Keratinocyte (primary cell): ENCODE results near the gene OR10V1. TPM values are rescaled to one million over a fixed set of nuclear protein-coding genes. Genes with fewer than 3 reads are reported as not detected.
A peak's percentile ranks its signal among the peaks of the same experiment; 100 is the strongest.
"Not testable (repeated sequence)": the region's sequence is repeated elsewhere in the genome, so short reads cannot be mapped to it uniquely, and the experiment has no call there.

Experiments
- DNase-seq: peaks from one replicate; pipeline ENCODE4 v3.0.0-alpha.2; 2011; ENCODE audit warnings: low read depth, missing footprints, low spot score
- FAIRE-seq: peaks from 2 replicates; lab custom pipeline; 2011; peaks lifted over from hg19 to GRCh38; lab: Jason Lieb, UNC
- H2AFZ ChIP-seq: 2 replicates; pipeline ENCODE4 v1.6.0; 2012; ENCODE audit warnings: low read length, control low read depth, inconsistent platforms; ENCODE audit not compliant: control insufficient read depth
- H3K27ac ChIP-seq: 2 replicates; pipeline ENCODE4 v1.5.1; 2011; ENCODE audit warnings: low read length; ENCODE audit not compliant: control insufficient read depth, insufficient read depth
- H3K27me3 ChIP-seq: 3 replicates; pipeline ENCODE4 v1.6.0; 2011; ENCODE audit warnings: low read length; ENCODE audit not compliant: control insufficient read depth, insufficient read depth; ENCODE audit errors: extremely low read depth
- H3K36me3 ChIP-seq, 2 experiments: 2 replicates in 1 of 2; 3 replicates in 1 of 2; pipeline ENCODE4 v1.5.1; 2011; ENCODE audit warnings: low read length in 2 of 2, mild to moderate bottlenecking in 1 of 2; ENCODE audit not compliant: control insufficient read depth in 2 of 2, insufficient read depth in 2 of 2; ENCODE audit errors: extremely low read depth in 1 of 2
- H3K4me1 ChIP-seq: 3 replicates; pipeline ENCODE4 v1.5.1; 2011; ENCODE audit warnings: low read length; ENCODE audit not compliant: control insufficient read depth, insufficient read depth; ENCODE audit errors: extremely low read depth
- H3K4me2 ChIP-seq: 3 replicates; pipeline ENCODE4 v1.6.0; 2011; ENCODE audit warnings: low read depth, low read length; ENCODE audit not compliant: control insufficient read depth, insufficient read depth; ENCODE audit errors: extremely low read depth
- H3K4me3 ChIP-seq, 3 experiments: fragments of 200-600 bp in 1 of 3; sonication (generic) in 1 of 3; 2 replicates in 2 of 3; 3 replicates in 1 of 3; pipeline ENCODE4 v1.5.1; 2011 to 2016; ENCODE audit warnings: low read length in 3 of 3, mild to moderate bottlenecking in 3 of 3, control low read depth in 2 of 3, inconsistent platforms in 1 of 3, low read depth in 1 of 3, mixed read lengths in 1 of 3, mixed run types in 1 of 3, moderate library complexity in 1 of 3; ENCODE audit not compliant: control insufficient read depth in 2 of 3, insufficient read depth in 2 of 3; ENCODE audit errors: extremely low read depth in 1 of 3
- H3K79me2 ChIP-seq: 2 replicates; pipeline ENCODE4 v1.6.0; 2012; ENCODE audit warnings: low read length; ENCODE audit not compliant: control insufficient read depth, insufficient read depth
- H3K9ac ChIP-seq: 3 replicates; pipeline ENCODE4 v1.6.0; 2011; ENCODE audit warnings: low read length; ENCODE audit not compliant: control insufficient read depth, insufficient read depth; ENCODE audit errors: extremely low read depth
- H3K9me1 ChIP-seq: 3 replicates; pipeline ENCODE4 v1.6.0; 2011; ENCODE audit warnings: low read length; ENCODE audit not compliant: control insufficient read depth, insufficient read depth; ENCODE audit errors: extremely low read depth
- H3K9me3 ChIP-seq: 2 replicates; pipeline ENCODE4 v1.5.1; 2012; ENCODE audit warnings: low read depth, low read length; ENCODE audit not compliant: control insufficient read depth
- H4K20me1 ChIP-seq: 3 replicates; pipeline ENCODE4 v1.6.0; 2011; ENCODE audit warnings: low read length; ENCODE audit not compliant: control insufficient read depth, insufficient read depth; ENCODE audit errors: extremely low read depth
- CTCF ChIP-seq, 3 experiments: IDR thresholded peaks in 1 of 3; conservative IDR thresholded peaks in 1 of 3; optimal IDR thresholded peaks in 1 of 3; 2 replicates in 2 of 3; 3 replicates in 1 of 3; pipeline versions ENCODE3 to v1.5.1; 2011; ENCODE audit warnings: low read length in 3 of 3, mild to moderate bottlenecking in 3 of 3, moderate library complexity in 2 of 3, control low read depth in 1 of 3, inconsistent platforms in 1 of 3; ENCODE audit not compliant: insufficient read depth in 2 of 3; ENCODE audit errors: extremely low read depth in 1 of 3
- EZH2 ChIP-seq: IDR thresholded peaks from one replicate; pipeline ENCODE4 v1.6.1; 2012; ENCODE audit warnings: inconsistent platforms, mild to moderate bottlenecking, low read length, moderate library complexity
- dilution Hi-C: fragments of 300-500 bp; cut with MboI; formaldehyde crosslinking; loops from one replicate; pipeline ENCODE4 v1.7.0; 2020; ENCODE audit warnings: low sequenced_read_pairs; ENCODE audit not compliant: extremely low pct_ligation_motif_present
- polyA plus RNA-seq, 5 experiments: library from polyadenylated mRNA; depleted of rRNA in 3 of 5; stranded (reverse) in 3 of 5; stranded (forward) in 1 of 5; unstranded in 1 of 5; fragments of >200 nt; gene quantifications; 1 replicate in 1 of 5; 2 replicates in 3 of 5; 3 replicates in 1 of 5; pipeline versions ENCODE4 v1.2.1 to v1.2.3, GENCODE V29; 2011 to 2012; ENCODE audit warnings: missing spikeins in 2 of 5, low read depth in 1 of 5, low replicate concordance in 1 of 5

OR10V1 gene
- polyA plus RNA-seq, 1 donor (not counting 4 experiments of a cell fraction or from before 2014, with no cell fraction given): not detected

DNA sequence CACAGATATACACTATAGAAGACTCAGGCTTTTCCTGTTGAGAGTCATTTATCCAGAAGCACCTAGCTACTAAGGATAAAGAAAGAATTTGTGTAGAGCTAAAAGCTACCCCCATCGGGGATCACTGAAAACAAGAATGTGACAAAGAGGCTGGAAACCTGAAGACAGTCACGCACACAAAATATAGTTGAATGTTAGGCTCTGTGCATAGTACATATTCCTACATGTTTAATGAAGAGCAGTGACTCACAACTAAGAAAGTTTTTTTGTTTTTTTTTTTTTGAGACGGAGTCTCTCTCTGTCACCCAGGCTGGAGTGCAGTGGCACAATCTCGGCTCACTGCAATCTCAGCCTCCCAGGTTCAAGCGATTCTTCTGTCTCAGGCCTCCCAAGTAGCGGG lies 8.4 kb downstream of the OR10V1 start:
- dilution Hi-C loops: no loop called here

GRCh38 chr11:59703515-59703914 lies 10.1 kb downstream of the OR10V1 start:
- H3K4me2 ChIP-seq, FAIRE-seq, H3K27me3 ChIP-seq, H3K79me2 ChIP-seq, H3K4me3 ChIP-seq, H3K36me3 ChIP-seq, H3K9me3 ChIP-seq, H4K20me1 ChIP-seq, dilution Hi-C loops, DNase-seq, H2AFZ ChIP-seq, H3K27ac ChIP-seq, H3K9ac ChIP-seq, H3K9me1 ChIP-seq: not testable (repeated sequence)
- H3K4me1 ChIP-seq: peaks cover 29% of the 10 kb centered on the region

More for the DNA sequence above, 8.4 kb downstream of the OR10V1 start:
- Histone ChIP-seq H2AFZ (peak overlapping the region; percentile 70), H3K79me2 (no peaks in the 10 kb centered on the region), H3K27ac (peak overlapping the region; percentile 93), H3K4me3 (no peak overlapping the region), H3K4me2 (no peak overlapping the region), H4K20me1 (no peaks in the 10 kb centered on the region), H3K36me3 (no peaks in the 10 kb centered on the region), H3K27me3 (no peaks in the 10 kb centered on the region), H3K9ac (no peak overlapping the region), H3K9me3 (no peaks in the 10 kb centered on the region), H3K9me1 (no peaks in the 10 kb centered on the region), H3K4me1 (peaks cover 39% of the 10 kb centered on the region)
- TF ChIP-seq CTCF (optimal IDR thresholded peaks at IDR 0.05 in 1 of 3, IDR thresholded peaks at IDR 0.05 in 1 of 3, conservative IDR thresholded peaks at IDR 0.05 in 1 of 3; ENCODE audit: extremely low read depth in 1 of 3, insufficient read depth in 2 of 3, low read length in 3 of 3) (no peak), EZH2 (no peak)
- DNase-seq (no peak), FAIRE-seq (no peak)

DNA sequence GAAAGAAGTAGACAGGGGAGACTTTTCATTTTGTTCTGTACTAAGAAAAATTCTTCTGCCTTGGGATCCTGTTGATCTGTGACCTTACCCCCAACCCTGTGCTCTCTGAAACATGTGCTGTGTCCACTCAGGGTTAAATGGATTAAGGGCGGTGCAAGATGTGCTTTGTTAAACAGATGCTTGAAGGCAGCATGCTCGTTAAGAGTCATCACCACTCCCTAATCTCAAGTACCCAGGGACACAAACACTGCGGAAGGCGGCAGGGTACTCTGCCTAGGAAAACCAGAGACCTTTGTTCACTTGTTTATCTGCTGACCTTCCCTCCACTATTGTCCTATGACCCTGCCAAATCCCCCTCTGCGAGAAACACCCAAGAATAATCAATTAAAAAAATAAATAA lies 13.5 kb downstream of the OR10V1 start:
- H3K36me3 ChIP-seq, DNase-seq, H3K4me3 ChIP-seq, H3K27me3 ChIP-seq, H3K4me1 ChIP-seq, H3K9me1 ChIP-seq, H3K9ac ChIP-seq, H4K20me1 ChIP-seq, H3K27ac ChIP-seq, H2AFZ ChIP-seq, FAIRE-seq, dilution Hi-C loops, H3K9me3 ChIP-seq, H3K79me2 ChIP-seq, H3K4me2 ChIP-seq: not testable (repeated sequence)
